Endodermal cell (in vitro differentiated cells): ENCODE results near the gene GJA10. TPM values are rescaled to one million over a fixed set of nuclear protein-coding genes. Genes with fewer than 3 reads are reported as not detected.
A peak's percentile ranks its signal among the peaks of the same experiment; 100 is the strongest.
"Not testable (repeated sequence)": the region's sequence is repeated elsewhere in the genome, so short reads cannot be mapped to it uniquely, and the experiment has no call there.

Experiments
- DNase-seq: peaks from one replicate; pipeline ENCODE4 v3.0.0-alpha.2; 2017
- H3K27ac ChIP-seq: 2 replicates; pipeline ENCODE4 v1.5.1; 2013; ENCODE audit warnings: mild to moderate bottlenecking, low read depth, low read length, moderate library complexity
- H3K27me3 ChIP-seq: 2 replicates; pipeline ENCODE4 v1.6.1; 2013; ENCODE audit warnings: mild to moderate bottlenecking, low read length, moderate library complexity; ENCODE audit not compliant: insufficient read depth, control insufficient read depth, poor library complexity, severe bottlenecking
- H3K36me3 ChIP-seq: 2 replicates; pipeline ENCODE4 v1.7.0; 2013; ENCODE audit warnings: mild to moderate bottlenecking, low read length, moderate library complexity; ENCODE audit not compliant: control insufficient read depth, insufficient read depth
- H3K4me1 ChIP-seq: one replicate; pipeline ENCODE4 v1.7.0; 2013; ENCODE audit warnings: low read length; ENCODE audit not compliant: control insufficient read depth, insufficient read depth
- H3K4me3 ChIP-seq: 2 replicates; pipeline ENCODE4 v1.5.1; 2013; ENCODE audit warnings: mild to moderate bottlenecking, low read length, moderate library complexity
- H3K9ac ChIP-seq: 2 replicates; pipeline ENCODE4 v1.6.1; 2013; ENCODE audit warnings: mild to moderate bottlenecking, low read length, moderate library complexity; ENCODE audit not compliant: poor library complexity, severe bottlenecking; ENCODE audit errors: extremely low read depth
- H3K9me3 ChIP-seq: 2 replicates; pipeline ENCODE4 v1.6.1; 2013; ENCODE audit warnings: mild to moderate bottlenecking, low read length, moderate library complexity; ENCODE audit not compliant: control insufficient read depth
- H3K27ac Mint-ChIP-seq: 2 replicates; pipeline ENCODE4 v1.8.0; 2020; ENCODE audit warnings: mixed read lengths
- H3K27me3 Mint-ChIP-seq: 2 replicates; pipeline ENCODE4 v1.8.0; 2021; ENCODE audit warnings: mild to moderate bottlenecking, mixed read lengths; ENCODE audit not compliant: insufficient read depth
- H3K36me3 Mint-ChIP-seq: 2 replicates; pipeline ENCODE4 v1.8.0; 2020; ENCODE audit warnings: low read depth, mixed read lengths
- H3K4me1 Mint-ChIP-seq: 2 replicates; pipeline ENCODE4 v1.8.0; 2020; ENCODE audit warnings: mixed read lengths
- H3K4me3 Mint-ChIP-seq: 2 replicates; pipeline ENCODE4 v1.8.0; 2020; ENCODE audit warnings: mild to moderate bottlenecking, moderate library complexity, mixed read lengths
- H3K9me3 Mint-ChIP-seq: 2 replicates; pipeline ENCODE4 v1.8.0; 2020; ENCODE audit warnings: mild to moderate bottlenecking, mixed read lengths
- CTCF ChIP-seq: fragments of 200-600 bp; sonication (generic); conservative IDR thresholded peaks from 2 replicates; pipeline ENCODE4 v1.5.0; 2021; ENCODE audit warnings: antibody characterized with exemption, mild to moderate bottlenecking
- WGBS, 2 experiments: methylation state at CpG; one replicate each; pipeline versions ENCODE4 v1.1.5 to v1.1.7; 2013; ENCODE audit warnings: missing lambda C conversion rate in 2 of 2, mixed read lengths in 1 of 2; ENCODE audit not compliant: insufficient coverage in 1 of 2, insufficient read length in 1 of 2; 5-methylcytosine and 5-hydroxymethylcytosine counted together
- long read RNA-seq, 4 experiments: library from polyadenylated mRNA in 2 of 4; library from RNA in 1 of 4; library from capped mRNA in 1 of 4; stranded (forward) in 3 of 4; unstranded in 1 of 4; transcript quantifications; one replicate each; pipeline ENCODE4 v2.0.0, GENCODE V29; 2020 to 2021; ENCODE audit warnings: inconsistent platforms in 1 of 4
- polyA plus RNA-seq, 2 experiments: library from polyadenylated mRNA; stranded (reverse); fragments of 50-300 nt; gene quantifications; one replicate each; pipeline ENCODE4 v1.2.3, GENCODE V29; 2013
- total RNA-seq, 2 donors: library from RNA; stranded (reverse); fragmentation: NEBNext Ultra II Directional in 1 of 2; extraction: Animal tissue kit (Norgen Biotek cat#: 25700) in 1 of 2; gene quantifications; 2 replicates in 1 of 2; 3 replicates in 1 of 2; pipeline ENCODE4 v1.2.1, GENCODE V29; 2021

Gene GJA10
- total RNA-seq: under 1 TPM in 1 of 2 donors, not detected in 1; 0.42 TPM
- not detected for polyA plus RNA-seq (2013, experiment 1 of 2)
- polyA plus RNA-seq (2013, experiment 2 of 2): not detected
- long read RNA-seq, experiment 1: 0 reads
- long read RNA-seq, experiment 2: 0 reads
- long read RNA-seq, experiment 3: 0 reads
- long read RNA-seq, experiment 4: 0 reads

GRCh38 chr6:89894169-89894568, at the start of gene GJA10:
Gene GJA10, plus strand, starts transcription at chr6:89894469. Its CDS starts 0 bp downstream, at chr6:89894469.
- H3K4me3 Mint-ChIP-seq: no peak within 1 kb of the TSS
- DNase-seq: no peak
- H3K27me3 Mint-ChIP-seq: peaks cover 32% of the 10 kb centered on the region
- no peak for TF ChIP-seq CTCF
- WGBS, 2 experiments: 86 to 100% methylated on average over 1 of the region's 1 CpG
- Histone ChIP-seq H3K27ac (no peak within 1 kb of the TSS), H3K36me3 (no peaks in the 10 kb centered on the region), H3K9me3 (no peaks in the 10 kb centered on the region), H3K4me1 (peaks cover 4% of the 10 kb centered on the region), H3K9ac (no peak within 1 kb of the TSS), H3K27me3 (no peaks in the 10 kb centered on the region), H3K4me3 (no peak within 1 kb of the TSS)
- H3K36me3 Mint-ChIP-seq: no peaks in the 10 kb centered on the region
- H3K27ac Mint-ChIP-seq: no peak within 1 kb of the TSS
- no peaks in the 10 kb centered on the region for H3K9me3 Mint-ChIP-seq
- peaks cover 15% of the 10 kb centered on the region for H3K4me1 Mint-ChIP-seq

GRCh38 chr6:89847513-89847912, 46.8 kb upstream of the GJA10 start:
- H3K36me3 Mint-ChIP-seq: peaks cover 48% of the 10 kb centered on the region
- not testable (repeated sequence) for H3K4me1 ChIP-seq, H3K27me3 Mint-ChIP-seq, H3K9ac ChIP-seq, H3K9me3 Mint-ChIP-seq, H3K9me3 ChIP-seq, H3K4me3 ChIP-seq, H3K27ac Mint-ChIP-seq, DNase-seq, H3K27me3 ChIP-seq, H3K27ac ChIP-seq, H3K4me3 Mint-ChIP-seq
- H3K36me3 ChIP-seq: peaks cover 46% of the 10 kb centered on the region
- H3K4me1 Mint-ChIP-seq: peaks cover 19% of the 10 kb centered on the region
- 95 to 96% methylated on average over 4 to 5 of the region's 5 CpGs for WGBS, 2 experiments

DNA sequence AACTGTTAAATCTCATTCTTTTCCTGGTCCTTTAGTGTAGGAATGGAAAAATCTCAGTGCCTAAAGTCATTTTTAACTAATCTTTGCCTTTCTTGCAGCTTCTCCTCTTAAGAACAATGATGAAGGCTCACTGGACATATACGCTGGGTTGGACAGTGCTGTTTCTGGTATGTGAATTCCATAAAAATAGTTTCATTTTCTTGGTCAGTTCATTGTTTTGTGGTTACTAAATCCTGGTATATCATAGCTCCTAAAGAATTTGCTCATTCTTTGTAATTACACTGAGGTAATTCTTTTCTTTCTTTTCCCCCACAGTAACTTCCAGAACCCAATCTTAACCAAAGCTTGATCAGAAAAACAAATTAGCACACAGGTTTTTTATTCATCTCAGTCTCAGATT, 41.2 kb upstream of the GJA10 start:
- H3K4me3 ChIP-seq: no peak overlapping the region
- H3K27ac Mint-ChIP-seq: peak overlapping the region; percentile 48
- no peak for TF ChIP-seq CTCF
- DNase-seq: no peak
- H3K4me1 ChIP-seq: no peaks in the 10 kb centered on the region
- peaks cover 82% of the 10 kb centered on the region for H3K36me3 Mint-ChIP-seq
- H3K9ac ChIP-seq: no peak overlapping the region
- H3K27me3 ChIP-seq: no peaks in the 10 kb centered on the region
- H3K27me3 Mint-ChIP-seq: no peaks in the 10 kb centered on the region
- no peak overlapping the region for H3K4me3 Mint-ChIP-seq
- H3K36me3 ChIP-seq: peaks cover 83% of the 10 kb centered on the region
- H3K9me3 Mint-ChIP-seq: no peaks in the 10 kb centered on the region
- no peaks in the 10 kb centered on the region for H3K9me3 ChIP-seq
- WGBS, 2 experiments: 83 to 88% methylated on average over 1 of the region's 1 CpG
- H3K27ac ChIP-seq: no peak overlapping the region
- no peaks in the 10 kb centered on the region for H3K4me1 Mint-ChIP-seq

DNA sequence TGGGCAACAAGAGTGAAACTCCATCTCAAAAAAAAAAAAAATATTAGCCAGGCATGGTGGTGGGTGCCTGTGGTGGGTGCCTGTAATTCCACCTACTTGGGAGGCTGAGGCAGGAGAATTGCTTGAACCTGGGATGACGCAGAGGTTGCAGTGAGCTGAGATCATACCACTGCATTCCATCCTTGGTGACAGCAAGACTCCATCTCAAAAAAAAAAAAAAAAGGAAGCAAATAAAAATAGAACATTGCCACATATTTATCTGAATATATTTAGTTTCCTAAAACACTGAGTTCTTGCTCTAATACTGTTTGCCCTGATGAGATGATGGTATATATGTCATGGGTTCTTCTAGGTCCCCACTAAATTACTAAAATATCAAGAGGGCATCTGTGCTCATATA, 36.2 kb upstream of the GJA10 start:
- Histone ChIP-seq H3K9me3 (peaks cover 7% of the 10 kb centered on the region), H3K36me3 (peaks cover 88% of the 10 kb centered on the region), H3K9ac (no peak overlapping the region), H3K27ac (no peak overlapping the region), H3K4me1 (no peaks in the 10 kb centered on the region), H3K27me3 (no peaks in the 10 kb centered on the region), H3K4me3 (no peak overlapping the region)
- Mint-ChIP-seq H3K9me3 (peaks cover 3% of the 10 kb centered on the region), H3K4me1 (no peaks in the 10 kb centered on the region), H3K36me3 (peaks cover 73% of the 10 kb centered on the region), H3K27ac (no peak overlapping the region), H3K27me3 (no peaks in the 10 kb centered on the region), H3K4me3 (no peak overlapping the region)
- DNase-seq: no peak
- no peak for TF ChIP-seq CTCF
- WGBS, 2 experiments: 93% methylated on average over 1 of the region's 1 CpG; no CpG with 5 or more reads in 1 of the 2 experiments
